ACC112 (cell line): ENCODE results near the gene REC8.

Experiments
- H2AFZ ChIP-seq: fragments of 200-600 bp; sonication (generic); one replicate; pipeline ENCODE4 v1.6.0; 2017; ENCODE audit warnings: antibody characterized with exemption, low read length; ENCODE audit not compliant: unreplicated experiment
- H3K27ac ChIP-seq: fragments of 200-600 bp; sonication (generic); 2 replicates; pipeline ENCODE4 v1.5.1; 2014; ENCODE audit warnings: low read depth, mild to moderate bottlenecking, antibody characterized with exemption, low read length, moderate library complexity
- H3K27me3 ChIP-seq: fragments of 200-600 bp; sonication (generic); 2 replicates; pipeline ENCODE4 v1.6.1; 2014; ENCODE audit warnings: mild to moderate bottlenecking, antibody characterized with exemption, low read length, moderate library complexity, mixed read lengths; ENCODE audit not compliant: insufficient read depth
- H3K36me3 ChIP-seq: fragments of 200-600 bp; sonication (generic); 2 replicates; pipeline ENCODE4 v1.6.1; 2016; ENCODE audit warnings: mild to moderate bottlenecking, antibody characterized with exemption, low read length, moderate library complexity, mixed read lengths; ENCODE audit not compliant: insufficient read depth
- H3K4me1 ChIP-seq: fragments of 200-600 bp; sonication (generic); one replicate; pipeline ENCODE4 v1.6.1; 2016; ENCODE audit warnings: low read length, mixed read lengths; ENCODE audit not compliant: insufficient read depth, unreplicated experiment, control insufficient read depth
- H3K4me3 ChIP-seq: fragments of 200-600 bp; sonication (generic); 2 replicates; pipeline ENCODE4 v1.5.1; 2014; ENCODE audit warnings: mild to moderate bottlenecking, low read depth, low read length
- H3K79me2 ChIP-seq: fragments of 200-600 bp; sonication (generic); one replicate; pipeline ENCODE4 v1.6.0; 2016; ENCODE audit warnings: low read length; ENCODE audit not compliant: control insufficient read depth, unreplicated experiment, insufficient read depth

REC8 gene

DNA sequence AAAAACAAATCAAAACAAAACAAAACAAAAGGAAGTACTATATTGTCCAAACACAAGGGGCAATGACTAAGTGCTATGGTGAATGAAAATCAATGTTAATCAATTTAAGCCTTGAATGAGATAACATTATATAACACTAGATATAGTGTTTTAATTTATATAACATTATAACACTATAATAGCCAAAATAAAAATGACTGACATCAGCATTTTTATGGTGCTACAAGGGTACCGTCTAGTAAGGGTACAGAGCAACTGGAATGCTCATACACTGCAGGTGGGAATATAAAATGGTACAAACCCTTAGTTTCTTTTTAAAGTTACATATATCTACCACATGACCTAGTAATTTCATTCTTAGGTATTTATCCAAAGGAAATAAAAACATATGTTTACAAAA lies 54.6 kb downstream of the REC8 start:
- Histone ChIP-seq H3K27ac (0 out of 2 replicates have a peak overlapping the region, but pooled peaks have one; percentile 16), H2AFZ (no peak overlapping the region), H3K79me2 (peaks cover 75% of the 10 kb centered on the region), H3K36me3 (peaks cover 8% of the 10 kb centered on the region; the same call in 1 of the 2 replicates), H3K27me3 (no peaks in the 10 kb centered on the region), H3K4me1 (peaks cover 34% of the 10 kb centered on the region), H3K4me3 (no peak overlapping the region)

DNA sequence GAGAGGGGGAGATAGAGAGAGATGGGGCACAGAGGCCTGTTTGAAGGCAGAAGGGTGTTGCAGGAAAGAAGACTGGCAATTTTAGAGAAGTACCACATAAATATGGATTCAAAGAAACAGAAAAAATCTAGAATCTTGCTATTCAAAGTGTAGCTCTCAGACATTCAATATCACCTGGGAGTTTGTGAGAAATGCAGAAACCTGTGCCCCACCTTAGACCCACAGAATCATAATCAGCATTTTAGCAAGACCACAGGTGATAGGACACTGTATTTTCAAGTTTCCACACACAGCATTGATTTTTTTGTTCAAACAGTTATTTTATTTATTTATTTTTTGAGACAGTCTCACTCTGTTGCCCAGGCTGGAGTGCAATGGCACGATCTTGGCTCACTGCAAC lies 57.0 kb downstream of the REC8 start:
- Histone ChIP-seq H3K36me3 (peaks cover 8% of the 10 kb centered on the region; the same call in 1 of the 2 replicates), H3K79me2 (peaks cover 83% of the 10 kb centered on the region), H3K4me1 (peaks cover 40% of the 10 kb centered on the region), H2AFZ (no peak overlapping the region), H3K4me3 (no peak overlapping the region), H3K27me3 (no peaks in the 10 kb centered on the region), H3K27ac (no peak overlapping the region)
